GM21528 (cell line): ENCODE data around the gene ZSWIM8.

Experiments used
- ATAC-seq: cut with Tn5 transposase; IDR thresholded peaks from one replicate; pipeline ENCODE4 v1.9.1; 2021; ENCODE audit warnings: mild to moderate bottlenecking, moderate library complexity; ENCODE audit not compliant: unreplicated experiment, low FRiP score

Gene ZSWIM8

DNA sequence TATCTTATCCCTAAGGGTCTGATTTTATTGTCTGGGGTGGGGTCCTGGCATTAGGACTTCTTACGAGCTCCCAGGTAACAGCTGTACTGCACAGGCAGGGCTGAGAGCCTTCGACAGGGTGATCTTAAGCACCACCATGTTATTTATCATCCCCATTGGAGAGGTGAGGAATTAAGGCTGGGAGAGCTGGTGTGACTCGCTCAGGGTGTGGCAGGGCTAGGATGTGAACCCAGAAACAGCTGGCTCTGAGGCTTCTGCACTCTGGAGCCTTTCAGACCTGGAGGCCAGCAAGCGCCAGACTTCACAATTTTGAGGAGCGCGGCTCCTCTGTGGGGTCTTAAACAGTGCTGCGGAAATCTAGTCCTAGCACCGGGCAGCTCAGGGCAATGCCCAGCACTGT, 53.4 kb downstream of the ZSWIM8 start:
- ATAC-seq: no peak

DNA sequence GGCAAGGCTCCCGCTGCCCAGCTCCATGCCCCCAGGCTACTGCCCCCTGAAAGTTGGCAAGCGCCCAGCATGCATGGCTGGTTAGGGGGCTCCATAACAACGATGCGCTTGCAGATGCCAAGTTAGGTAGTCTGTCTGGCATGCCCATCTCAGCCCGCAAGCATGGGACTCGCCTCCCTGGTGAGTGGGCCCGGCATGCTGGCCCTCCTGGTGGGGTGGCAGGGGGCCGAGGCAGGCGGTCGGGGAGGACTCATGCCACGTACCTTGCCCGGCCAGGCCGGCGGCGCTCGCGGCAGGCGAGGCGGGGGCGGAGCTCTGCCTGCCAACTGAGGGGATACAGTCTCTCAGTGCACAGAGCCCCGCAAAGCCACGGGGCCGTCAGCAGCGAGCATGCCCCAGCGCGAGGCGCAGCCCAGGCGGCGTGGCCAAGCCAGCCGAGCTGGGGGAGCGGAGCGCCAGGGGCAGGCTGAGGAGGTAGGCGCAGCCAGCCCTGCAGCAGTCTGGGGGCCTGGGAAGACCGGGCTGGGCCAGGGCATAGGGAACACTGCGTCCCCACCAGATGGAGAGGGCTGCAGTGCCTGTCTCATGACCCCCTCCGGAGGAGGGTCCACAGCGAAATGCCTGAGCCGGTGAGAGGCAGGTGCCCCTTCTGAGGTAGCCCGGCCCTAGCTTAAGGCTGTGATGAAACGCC, 54.0 kb downstream of the ZSWIM8 start:
- ATAC-seq: no peak

DNA sequence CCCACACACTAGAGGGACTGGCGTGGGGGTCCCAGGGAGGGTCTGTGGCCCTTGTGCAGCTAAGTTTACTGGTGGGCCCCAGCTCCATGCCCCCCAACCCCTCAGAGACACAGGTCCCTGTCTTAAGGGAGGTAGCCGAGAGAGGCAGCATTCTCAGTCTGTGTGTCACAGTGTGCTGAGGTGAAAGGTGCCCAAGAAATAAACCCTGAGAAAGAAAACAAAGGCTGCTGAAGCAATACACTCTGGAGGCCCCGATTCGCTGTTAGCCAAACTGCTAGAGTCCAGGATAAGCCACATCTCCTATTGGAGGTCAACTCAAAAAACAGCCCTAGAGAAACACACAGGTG, 54.6 kb downstream of the ZSWIM8 start:
- no peak for ATAC-seq

DNA sequence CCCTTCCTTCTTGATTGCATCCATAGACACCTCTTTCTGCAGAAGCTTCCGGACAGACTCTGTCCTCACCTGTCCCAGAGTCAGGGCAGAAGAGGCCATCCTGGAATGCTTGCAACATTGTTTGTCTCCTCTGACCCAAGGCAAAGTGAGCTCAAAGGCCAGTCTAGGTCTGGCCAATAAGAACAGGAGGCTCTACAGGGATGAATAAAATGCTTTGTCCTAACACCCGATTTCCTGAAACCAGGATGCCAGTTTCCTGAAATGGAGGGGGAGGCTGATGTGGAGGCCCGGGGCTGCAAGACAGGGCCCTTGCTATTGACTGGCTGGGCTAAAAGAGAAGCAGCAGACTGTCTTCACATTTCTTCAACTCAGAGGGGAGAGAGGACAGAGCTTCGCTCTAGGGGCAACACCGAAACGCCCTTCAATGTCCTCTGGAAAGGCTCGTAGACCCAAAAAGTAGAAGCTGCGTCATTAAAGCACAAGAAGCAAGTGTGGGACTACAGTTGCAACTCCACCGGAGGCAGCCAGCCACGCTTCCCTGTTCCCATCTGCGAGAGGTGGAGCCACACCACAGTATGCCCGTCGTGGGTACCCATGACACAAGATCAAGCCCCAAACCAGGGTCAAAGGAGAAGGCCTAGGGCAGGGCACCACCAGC, 55.1 kb downstream of the ZSWIM8 start:
- no peak for ATAC-seq

DNA sequence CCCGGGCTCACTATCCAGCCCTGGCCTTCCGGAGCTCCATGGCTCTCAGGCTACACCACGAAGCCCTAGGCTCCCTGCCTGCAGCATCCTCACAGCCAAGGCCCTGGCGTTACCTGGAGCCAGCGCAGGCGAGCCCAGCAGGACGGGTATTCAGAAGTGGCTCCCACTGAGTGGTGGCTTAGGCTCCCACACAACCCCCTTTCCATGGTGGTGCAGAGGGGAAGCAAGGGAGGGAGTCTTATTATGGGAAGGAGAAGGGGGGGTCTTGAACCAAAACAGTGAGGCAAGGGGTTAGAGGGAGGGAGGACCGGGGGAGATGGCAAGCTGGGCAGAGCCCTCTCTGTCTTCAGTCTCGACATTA, 55.6 kb downstream of the ZSWIM8 start:
- ATAC-seq: no peak

DNA sequence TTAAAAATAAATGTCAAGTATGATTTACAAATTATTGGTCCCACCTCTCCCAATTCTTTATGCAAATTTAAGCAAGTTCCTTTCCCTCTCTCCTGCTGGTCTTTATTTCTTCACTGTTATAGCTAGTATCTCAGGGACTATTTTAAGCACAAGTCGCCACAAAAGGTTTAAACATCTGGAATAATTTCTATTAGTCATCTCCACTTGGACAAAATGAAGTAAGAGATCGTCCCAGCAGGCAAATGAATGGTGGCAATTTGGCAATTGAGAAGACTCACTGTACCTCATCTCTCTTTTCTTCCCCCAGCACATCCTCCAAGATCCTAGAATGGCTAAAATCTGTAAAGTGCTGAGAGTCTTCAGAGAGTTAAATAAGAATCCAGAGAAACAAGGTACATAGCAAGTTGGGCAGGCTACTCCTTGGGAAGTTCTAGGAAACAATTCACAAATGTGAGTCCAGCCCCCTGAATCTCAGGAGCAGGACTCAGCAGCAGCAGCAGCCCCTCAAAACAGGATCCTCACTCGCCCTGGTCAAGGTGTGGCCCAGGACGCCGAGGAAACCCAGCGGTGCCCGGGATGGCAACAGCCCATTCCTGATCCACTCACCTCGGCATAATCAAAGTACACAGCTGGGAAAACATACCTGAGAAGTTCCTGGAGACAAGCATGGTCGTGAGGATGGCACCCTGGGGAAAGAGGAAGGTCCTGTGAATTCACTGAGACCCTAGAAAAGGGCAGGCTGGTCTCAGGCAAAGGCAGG, 56.3 kb downstream of the ZSWIM8 start:
- ATAC-seq: no peak

DNA sequence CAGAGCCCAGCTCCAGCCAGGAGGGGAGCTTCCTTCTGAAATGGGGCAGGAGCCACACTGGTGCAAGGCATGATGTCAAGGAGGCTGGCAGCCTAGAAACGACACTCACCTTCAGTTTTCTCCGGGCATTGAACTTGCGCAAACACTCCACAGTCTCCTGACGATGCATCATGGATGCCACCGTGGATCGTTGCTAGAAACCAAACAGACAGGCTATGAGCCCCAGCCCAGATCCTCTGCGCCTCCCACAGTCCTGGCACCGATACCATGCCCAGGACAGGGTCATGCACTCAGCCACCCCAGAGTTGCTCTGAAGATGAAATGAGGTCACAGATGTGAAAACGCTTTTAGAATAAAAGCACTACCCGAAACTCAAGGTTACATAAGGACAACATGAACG, 56.9 kb downstream of the ZSWIM8 start:
- no peak for ATAC-seq

DNA sequence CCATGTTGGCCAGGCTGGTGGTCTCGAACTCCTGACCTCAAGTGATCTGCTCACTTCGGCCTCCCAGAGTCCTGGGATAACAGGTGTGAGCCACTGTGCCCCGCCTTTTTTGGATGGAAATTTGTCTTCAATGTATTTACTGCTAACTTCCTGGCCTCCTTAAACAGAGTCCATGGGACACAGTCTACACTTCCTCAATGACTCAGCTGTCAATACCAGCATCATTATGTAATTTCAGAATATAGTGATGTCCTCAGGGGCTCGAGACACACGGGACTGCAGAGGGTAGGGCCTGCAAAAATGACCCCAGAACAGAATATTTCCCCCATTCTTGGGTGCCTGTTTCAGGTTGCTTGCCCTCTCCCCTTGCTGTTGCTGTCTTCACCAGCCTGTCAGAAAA, 57.9 kb downstream of the ZSWIM8 start:
- no peak for ATAC-seq

DNA sequence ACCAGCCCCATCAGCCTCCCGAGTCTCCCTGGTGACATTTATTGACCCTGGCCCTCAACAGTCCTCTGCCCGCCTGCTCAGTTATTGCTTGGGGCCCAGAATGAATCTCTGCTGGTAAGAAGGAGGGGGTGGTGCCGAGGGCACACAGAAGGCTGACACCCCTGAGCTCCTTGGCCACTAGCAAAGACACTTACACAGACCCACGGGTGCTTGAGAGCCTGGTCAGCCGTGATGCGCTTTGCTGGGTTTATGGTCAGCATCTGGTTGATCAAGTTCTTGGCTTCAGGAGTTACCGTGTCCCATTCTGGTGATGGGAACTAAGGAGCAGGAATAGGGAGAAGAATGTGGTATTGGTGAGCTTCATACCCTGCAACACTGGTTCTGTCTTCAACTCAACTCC, 61.6 kb downstream of the ZSWIM8 start:
- no peak for ATAC-seq

DNA sequence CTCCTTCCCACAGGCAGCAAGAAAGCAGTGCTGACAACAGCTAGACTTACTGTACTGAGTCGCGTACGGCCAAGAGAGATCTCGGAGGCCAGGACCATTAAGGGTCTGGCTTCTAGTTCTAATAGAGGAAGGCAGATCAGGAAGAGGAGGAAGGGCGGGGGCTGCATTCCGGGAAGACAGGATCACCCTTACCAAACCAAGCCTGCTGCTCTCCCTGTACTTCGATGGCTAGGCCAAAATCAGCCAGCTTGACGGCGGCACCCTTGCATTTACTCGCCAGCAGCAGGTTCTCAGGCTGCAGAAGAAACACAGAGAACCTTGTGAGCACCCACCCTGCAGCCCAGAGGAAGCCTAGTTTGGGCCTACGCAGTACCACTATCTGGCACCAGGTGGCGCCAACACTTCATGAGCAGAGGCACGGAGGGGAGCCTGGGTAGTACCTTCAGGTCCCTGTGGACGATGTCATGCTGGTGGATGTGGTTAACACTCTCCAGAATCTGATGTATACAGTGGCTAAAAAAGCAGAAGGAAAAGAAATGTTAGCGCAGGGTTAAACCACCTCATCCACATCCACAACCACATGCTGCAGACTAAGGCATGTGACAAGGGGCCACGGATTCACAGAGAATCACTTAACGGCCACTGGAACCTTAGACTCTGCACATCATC, 63.5 kb downstream of the ZSWIM8 start:
- ATAC-seq: peak; percentile 88

DNA sequence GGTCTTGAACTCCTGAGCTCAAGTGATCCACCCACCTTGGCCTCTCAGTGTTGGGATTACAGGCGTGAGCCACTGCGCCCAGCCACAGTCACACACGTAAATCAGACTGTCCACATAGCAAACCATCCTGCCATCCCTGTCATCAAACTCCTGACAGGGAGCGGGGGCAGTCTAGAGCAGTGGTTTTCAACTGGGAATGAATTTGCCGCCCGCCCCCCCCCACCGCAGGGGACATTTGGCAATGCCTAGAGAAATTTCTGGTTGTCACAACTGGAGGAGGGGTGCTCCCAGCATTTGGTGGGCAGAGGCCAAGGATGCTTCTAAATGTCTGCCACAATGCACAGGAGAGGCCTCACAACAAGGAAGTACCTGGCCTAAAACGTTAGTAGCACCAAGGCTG, 64.8 kb downstream of the ZSWIM8 start:
- ATAC-seq: no peak

DNA sequence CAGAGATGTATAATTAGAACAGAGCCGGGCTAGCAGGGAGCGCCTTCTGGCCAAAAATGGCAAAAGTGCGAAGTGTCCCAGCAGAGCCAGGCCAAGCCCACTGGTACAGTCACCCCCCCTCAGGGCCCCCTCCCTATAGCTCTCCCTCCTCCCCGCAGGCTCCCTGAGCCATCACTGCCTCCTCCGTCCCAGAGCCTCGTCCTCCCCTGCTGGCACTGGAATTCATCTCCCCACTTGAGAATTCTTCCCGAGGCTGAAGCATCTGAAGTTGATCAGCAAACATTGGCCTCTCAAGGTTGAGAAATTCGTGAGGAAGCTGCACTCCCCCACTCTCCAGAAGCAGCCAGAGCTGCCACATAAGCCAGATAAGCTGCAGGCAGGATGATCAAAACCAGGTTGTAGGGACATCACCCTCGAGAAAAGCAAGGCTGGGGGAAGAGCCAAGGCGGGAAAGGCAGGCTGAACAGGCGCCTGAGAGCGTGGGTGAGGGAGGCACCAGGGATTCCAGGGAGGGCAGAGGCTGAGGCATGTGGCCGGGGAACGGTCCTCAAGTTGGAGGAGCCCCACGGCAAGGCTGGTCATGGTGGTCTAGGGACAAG, 65.6 kb downstream of the ZSWIM8 start:
- no peak for ATAC-seq
